ENCODE results near the gene ABLIM2.
A peak's percentile ranks its signal among the peaks of the same experiment; 100 is the strongest.

Gene ABLIM2

GRCh38 chr4:8001564-8002355, 156.9 kb downstream of the ABLIM2 start:
- no peak for DNase-seq (ENCODE audit: low read depth)

GRCh38 chr4:8000721-8001491, 157.7 kb downstream of the ABLIM2 start:
- DNase-seq (ENCODE audit: low read depth): no peak

GRCh38 chr4:8000247-8000646, 158.4 kb downstream of the ABLIM2 start:
- DNase-seq (ENCODE audit: low read depth): no peak

GRCh38 chr4:7999695-8000094, 158.9 kb downstream of the ABLIM2 start:
- no peak for DNase-seq (ENCODE audit: low read depth)

GRCh38 chr4:7999279-7999678, 159.3 kb downstream of the ABLIM2 start:
- DNase-seq (ENCODE audit: low read depth): no peak

GRCh38 chr4:7998447-7998846, 160.2 kb downstream of the ABLIM2 start:
- DNase-seq (ENCODE audit: low read depth): no peak

GRCh38 chr4:7995866-7996265, 162.7 kb downstream of the ABLIM2 start:
- DNase-seq (ENCODE audit: low read depth): no peak

GRCh38 chr4:7995135-7995534, 163.5 kb downstream of the ABLIM2 start:
- DNase-seq (ENCODE audit: low read depth): no peak

- DNase-seq (ENCODE audit: low read depth): no peak
Measured at GRCh38 chr4:7993671-7994070, 164.9 kb downstream of the ABLIM2 start.

- no peak for DNase-seq (ENCODE audit: low read depth)
Measured at GRCh38 chr4:7992846-7993245, 165.8 kb downstream of the ABLIM2 start.

GRCh38 chr4:7990807-7991459, 167.7 kb downstream of the ABLIM2 start:
- no peak for DNase-seq (ENCODE audit: low read depth)

- DNase-seq (ENCODE audit: low read depth): no peak
Measured at GRCh38 chr4:7989654-7990053, 169.0 kb downstream of the ABLIM2 start.

- DNase-seq (ENCODE audit: low read depth): no peak
Measured at GRCh38 chr4:7988437-7988836, 170.2 kb downstream of the ABLIM2 start.

GRCh38 chr4:7987148-7987989, 171.2 kb downstream of the ABLIM2 start:
- DNase-seq (ENCODE audit: low read depth): peak; percentile 60

- DNase-seq (ENCODE audit: low read depth): no peak
Measured at GRCh38 chr4:7985891-7986441, 172.6 kb downstream of the ABLIM2 start.

GRCh38 chr4:7985072-7985471, 173.5 kb downstream of the ABLIM2 start:
- no peak for DNase-seq (ENCODE audit: low read depth)

GRCh38 chr4:7984286-7984925, 174.2 kb downstream of the ABLIM2 start:
- no peak for DNase-seq (ENCODE audit: low read depth)

- no peak for DNase-seq (ENCODE audit: low read depth)
Measured at GRCh38 chr4:7983296-7983695, 175.3 kb downstream of the ABLIM2 start.

- DNase-seq (ENCODE audit: low read depth): no peak
Measured at GRCh38 chr4:7981738-7982394, 176.7 kb downstream of the ABLIM2 start.

- DNase-seq (ENCODE audit: low read depth): no peak
Measured at GRCh38 chr4:7980036-7980435, 178.6 kb downstream of the ABLIM2 start.

- no peak for DNase-seq (ENCODE audit: low read depth)
Measured at GRCh38 chr4:7979652-7979968, 179.0 kb downstream of the ABLIM2 start.
